H9 (cell line): ENCODE results near the gene GRB7. TPM values are rescaled to one million over a fixed set of nuclear protein-coding genes. Genes with fewer than 3 reads are reported as not detected.

Source experiments
- DNase-seq: peaks from one replicate; pipeline ENCODE4 v3.0.0-alpha.2; 2017
- H2AFZ ChIP-seq: one replicate; pipeline ENCODE4 v1.6.1; 2013; ENCODE audit warnings: mild to moderate bottlenecking, low read length, control low read depth, moderate library complexity
- H2AK5ac ChIP-seq: 2 replicates; pipeline ENCODE4 v1.6.1; 2013; ENCODE audit warnings: low read length, control low read depth, mixed read lengths; ENCODE audit not compliant: insufficient read length
- H2BK120ac ChIP-seq: one replicate; pipeline ENCODE4 v1.6.1; 2013; ENCODE audit warnings: low read depth, mild to moderate bottlenecking, low read length, control low read depth, inconsistent platforms; ENCODE audit not compliant: poor library complexity, severe bottlenecking
- H2BK12ac ChIP-seq: 2 replicates; pipeline ENCODE4 v1.6.1; 2013; ENCODE audit warnings: low read length, control low read depth, mixed read lengths, low read depth; ENCODE audit not compliant: insufficient read length
- H2BK15ac ChIP-seq: 2 replicates; pipeline ENCODE4 v1.6.1; 2013; ENCODE audit warnings: low read depth, low read length, control low read depth
- H2BK20ac ChIP-seq: one replicate; pipeline ENCODE4 v1.6.1; 2013; ENCODE audit warnings: low read depth, mild to moderate bottlenecking, low read length, control low read depth, inconsistent platforms; ENCODE audit not compliant: poor library complexity, severe bottlenecking
- H2BK5ac ChIP-seq: 2 replicates; pipeline ENCODE4 v1.6.1; 2013; ENCODE audit warnings: low read length, control low read depth, mixed read lengths; ENCODE audit not compliant: insufficient read length
- H3K14ac ChIP-seq: 2 replicates; pipeline ENCODE4 v1.6.1; 2013; ENCODE audit warnings: low read length, control low read depth; ENCODE audit not compliant: insufficient read depth
- H3K18ac ChIP-seq: 2 replicates; pipeline ENCODE4 v1.6.1; 2013; ENCODE audit warnings: low read depth, mild to moderate bottlenecking, mixed read lengths, low read length, control low read depth; ENCODE audit not compliant: insufficient read length
- H3K23ac ChIP-seq: 2 replicates; pipeline ENCODE4 v1.6.1; 2013; ENCODE audit warnings: low read length, control low read depth, mixed read lengths, low read depth; ENCODE audit not compliant: insufficient read length
- H3K23me2 ChIP-seq: 2 replicates; pipeline ENCODE4 v1.6.1; 2013; ENCODE audit warnings: low read depth, mild to moderate bottlenecking, mixed read lengths, low read length, control low read depth; ENCODE audit not compliant: insufficient read length, poor library complexity, severe bottlenecking
- H3K27ac ChIP-seq: 2 replicates; pipeline ENCODE4 v1.5.1; 2013; ENCODE audit warnings: low read length, control low read depth, mixed read lengths, low read depth; ENCODE audit not compliant: insufficient read length
- H3K27me3 ChIP-seq: 2 replicates; pipeline ENCODE4 v1.6.1; 2013; ENCODE audit warnings: low read length, control low read depth, inconsistent platforms; ENCODE audit not compliant: insufficient read depth
- H3K4ac ChIP-seq: 2 replicates; pipeline ENCODE4 v1.6.1; 2013; ENCODE audit warnings: low read depth, mild to moderate bottlenecking, control low read depth, inconsistent platforms, low read length, moderate library complexity
- H3K4me1 ChIP-seq: 2 replicates; pipeline ENCODE4 v1.6.1; 2013; ENCODE audit warnings: low read length, control low read depth, inconsistent platforms; ENCODE audit not compliant: insufficient read depth
- H3K4me2 ChIP-seq: 2 replicates; pipeline ENCODE4 v1.6.1; 2013; ENCODE audit warnings: low read length, control low read depth, mixed read lengths; ENCODE audit not compliant: insufficient read length, insufficient read depth
- H3K56ac ChIP-seq: 2 replicates; pipeline ENCODE4 v1.6.1; 2013; ENCODE audit warnings: low read depth, mild to moderate bottlenecking, mixed read lengths, low read length, control low read depth; ENCODE audit not compliant: insufficient read length
- H3K79me1 ChIP-seq: 2 replicates; pipeline ENCODE4 v1.6.1; 2013; ENCODE audit warnings: low read depth, mild to moderate bottlenecking, moderate library complexity, low read length, control low read depth, inconsistent platforms; ENCODE audit not compliant: insufficient read depth, poor library complexity, severe bottlenecking
- H3K79me2 ChIP-seq: 2 replicates; pipeline ENCODE4 v1.6.1; 2013; ENCODE audit warnings: low read length, control low read depth, inconsistent platforms; ENCODE audit not compliant: insufficient read depth
- H3K9ac ChIP-seq: 2 replicates; pipeline ENCODE4 v1.6.1; 2013; ENCODE audit warnings: low read length, control low read depth, mixed read lengths; ENCODE audit not compliant: insufficient read length; ENCODE audit errors: extremely low read depth
- H3K9me3 ChIP-seq: one replicate; pipeline ENCODE4 v1.6.1; 2013; ENCODE audit warnings: low read depth, low read length, inconsistent platforms; ENCODE audit not compliant: control insufficient read depth
- H3T11ph ChIP-seq: one replicate; pipeline ENCODE4 v1.6.1; 2013; ENCODE audit warnings: mild to moderate bottlenecking, low read length, control low read depth, inconsistent platforms
- H4K20me1 ChIP-seq: one replicate; pipeline ENCODE4 v1.6.1; 2013; ENCODE audit not compliant: control insufficient read depth, insufficient read length, insufficient read depth
- H4K5ac ChIP-seq: 2 replicates; pipeline ENCODE4 v1.6.1; 2013; ENCODE audit warnings: low read depth, mild to moderate bottlenecking, mixed read lengths, low read length, control low read depth; ENCODE audit not compliant: insufficient read length
- H4K8ac ChIP-seq: replicated peaks from 2 replicates; pipeline ENCODE4 v1.6.1; 2013; ENCODE audit warnings: low read length, control low read depth, mixed read lengths, low read depth; ENCODE audit not compliant: insufficient read length
- H4K91ac ChIP-seq: 2 replicates; pipeline ENCODE4 v1.6.1; 2013; ENCODE audit warnings: low read depth, mild to moderate bottlenecking, moderate library complexity, mixed read lengths, low read length, control low read depth; ENCODE audit not compliant: insufficient read length
- H3K27ac Mint-ChIP-seq, 3 experiments: 2 replicates in 2 of 3; 3 replicates in 1 of 3; pipeline ENCODE4 v1.8.0; 2020 to 2021; ENCODE audit warnings: mixed read lengths in 3 of 3, mild to moderate bottlenecking in 1 of 3, moderate library complexity in 1 of 3
- H3K27me3 Mint-ChIP-seq: 2 replicates; pipeline ENCODE4 v1.8.0; 2021; ENCODE audit warnings: low read depth, mild to moderate bottlenecking, moderate library complexity, mixed read lengths
- H3K36me3 Mint-ChIP-seq, 3 experiments: 2 replicates in 2 of 3; 3 replicates in 1 of 3; pipeline ENCODE4 v1.8.0; 2020 to 2021; ENCODE audit warnings: low read depth in 3 of 3, mixed read lengths in 3 of 3; ENCODE audit not compliant: insufficient read depth in 1 of 3
- H3K4me1 Mint-ChIP-seq, 2 experiments: 2 replicates each; pipeline ENCODE4 v1.8.0; 2020; ENCODE audit warnings: mixed read lengths in 2 of 2
- H3K4me3 Mint-ChIP-seq, 2 experiments: 2 replicates in 1 of 2; 3 replicates in 1 of 2; pipeline ENCODE4 v1.8.0; 2020 to 2021; ENCODE audit warnings: mild to moderate bottlenecking in 2 of 2, mixed read lengths in 2 of 2, moderate library complexity in 1 of 2
- H3K9me3 Mint-ChIP-seq, 2 experiments: 2 replicates in 1 of 2; 3 replicates in 1 of 2; pipeline ENCODE4 v1.8.0; 2020; ENCODE audit warnings: mild to moderate bottlenecking in 2 of 2, mixed read lengths in 2 of 2, moderate library complexity in 1 of 2
- CTCF ChIP-seq: fragments of 200-600 bp; sonication (generic); conservative IDR thresholded peaks from 3 replicates; pipeline ENCODE4 v1.8.0; 2021; ENCODE audit warnings: antibody characterized with exemption, mild to moderate bottlenecking
- WGBS: extraction: QIAGEN DNeasy Blood & Tissue Kit; methylation state at CpG from one replicate; pipeline ENCODE4 v1.1.7; 2013; ENCODE audit warnings: missing lambda C conversion rate, low lambda C conversion rate, mixed read lengths; ENCODE audit not compliant: insufficient read length; ENCODE audit errors: extremely low coverage; 5-methylcytosine and 5-hydroxymethylcytosine counted together
- total RNA-seq: library from RNA; stranded (reverse); gene quantifications from 2 replicates; pipeline ENCODE4 v1.2.1, GENCODE V29; 2021

Gene GRB7
- total RNA-seq, 1 experiment from 2014 or later: 55.0 TPM

DNA sequence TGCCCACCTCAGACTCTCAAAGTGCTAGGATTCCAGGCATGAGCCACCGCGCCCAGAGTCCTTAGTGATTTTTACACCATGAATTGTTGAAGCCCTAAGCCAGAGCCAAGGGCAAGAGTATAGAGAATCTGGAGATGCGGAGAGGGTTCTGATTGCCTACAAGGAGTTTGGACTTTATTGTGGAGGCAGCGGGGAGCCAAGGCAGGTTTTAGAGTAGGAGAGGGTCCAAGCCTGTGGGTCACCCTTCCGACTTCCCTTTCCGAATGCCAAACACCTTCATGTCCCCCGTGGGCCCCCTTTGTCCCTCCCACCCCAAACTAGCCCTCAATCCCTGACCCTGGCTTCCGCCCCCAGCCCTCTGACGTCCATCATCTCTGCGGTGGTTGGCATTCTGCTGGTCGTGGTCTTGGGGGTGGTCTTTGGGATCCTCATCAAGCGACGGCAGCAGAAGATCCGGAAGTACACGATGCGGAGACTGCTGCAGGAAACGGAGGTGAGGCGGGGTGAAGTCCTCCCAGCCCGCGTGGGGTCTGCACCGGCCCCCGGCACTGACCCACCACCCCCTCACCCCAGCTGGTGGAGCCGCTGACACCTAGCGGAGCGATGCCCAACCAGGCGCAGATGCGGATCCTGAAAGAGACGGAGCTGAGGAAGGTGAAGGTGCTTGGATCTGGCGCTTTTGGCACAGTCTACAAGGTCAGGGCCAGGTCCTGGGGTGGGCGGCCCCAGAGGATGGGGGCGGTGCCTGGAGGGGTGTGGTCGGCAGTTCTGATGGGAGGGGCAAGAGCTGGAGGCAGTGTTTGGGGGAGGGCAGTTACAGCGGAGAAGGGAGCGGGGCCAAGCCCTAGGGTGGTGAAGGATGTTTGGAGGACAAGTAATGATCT lies 14.5 kb upstream of the GRB7 start:
- H4K8ac ChIP-seq: no peak overlapping the region
- no peak overlapping the region for H3K18ac ChIP-seq
- no peaks in the 10 kb centered on the region for H3K9me3 Mint-ChIP-seq
- no peak overlapping the region for H4K5ac ChIP-seq
- H2BK20ac ChIP-seq: no peak overlapping the region
- no peak overlapping the region for H3K4me2 ChIP-seq
- H3K23me2 ChIP-seq: no peaks in the 10 kb centered on the region
- H3T11ph ChIP-seq: no peak overlapping the region
- H3K79me1 ChIP-seq: no peaks in the 10 kb centered on the region
- H2BK12ac ChIP-seq: no peak overlapping the region
- H3K27me3 ChIP-seq: no peaks in the 10 kb centered on the region
- DNase-seq: peak; percentile 89
- no peak overlapping the region for H2AK5ac ChIP-seq
- peak overlapping the region in 1 of 2 experiments; percentile 20; a peak in 2 of 5 replicates for H3K4me3 Mint-ChIP-seq
- no peak overlapping the region for H3K23ac ChIP-seq
- no peak overlapping the region for H2AFZ ChIP-seq
- TF ChIP-seq CTCF: no peak
- peak overlapping the region; percentile 61 to 89 (median 86); a peak in 4 of 7 replicates for H3K27ac Mint-ChIP-seq
- H3K79me2 ChIP-seq: no peaks in the 10 kb centered on the region
- no peak overlapping the region for H2BK120ac ChIP-seq
- no peaks in the 10 kb centered on the region for H4K20me1 ChIP-seq
- no peaks in the 10 kb centered on the region; the same call in 1 of the 2 replicates for H3K27me3 Mint-ChIP-seq
- peaks cover 68 to 96% (median 84%) of the 10 kb centered on the region in 3 experiments for H3K36me3 Mint-ChIP-seq
- H3K14ac ChIP-seq: no peak overlapping the region
- H2BK5ac ChIP-seq: no peak overlapping the region
- no peak overlapping the region for H3K56ac ChIP-seq
- WGBS: no CpG with 5 or more reads among the region's 34 CpGs
- H4K91ac ChIP-seq: no peak overlapping the region
- peaks cover 3 to 8% of the 10 kb centered on the region in 2 experiments for H3K4me1 Mint-ChIP-seq
- H3K9ac ChIP-seq: no peak overlapping the region
- no peaks in the 10 kb centered on the region for H3K9me3 ChIP-seq
- no peak overlapping the region for H2BK15ac ChIP-seq
- no peak overlapping the region for H3K27ac ChIP-seq
- no peak overlapping the region for H3K4ac ChIP-seq
- H3K4me1 ChIP-seq: 0 out of 2 replicates have a peak, but pooled peaks cover 1% of the 10 kb centered on the region
